SHP77 (cell line): ENCODE results near the gene PSMC3.

ENCODE experiments used
- DNase-seq, 2 experiments: peaks; one replicate each; lab custom pipeline; 2025; lab: John Stamatoyannopoulos, UW

PSMC3 gene

DNA sequence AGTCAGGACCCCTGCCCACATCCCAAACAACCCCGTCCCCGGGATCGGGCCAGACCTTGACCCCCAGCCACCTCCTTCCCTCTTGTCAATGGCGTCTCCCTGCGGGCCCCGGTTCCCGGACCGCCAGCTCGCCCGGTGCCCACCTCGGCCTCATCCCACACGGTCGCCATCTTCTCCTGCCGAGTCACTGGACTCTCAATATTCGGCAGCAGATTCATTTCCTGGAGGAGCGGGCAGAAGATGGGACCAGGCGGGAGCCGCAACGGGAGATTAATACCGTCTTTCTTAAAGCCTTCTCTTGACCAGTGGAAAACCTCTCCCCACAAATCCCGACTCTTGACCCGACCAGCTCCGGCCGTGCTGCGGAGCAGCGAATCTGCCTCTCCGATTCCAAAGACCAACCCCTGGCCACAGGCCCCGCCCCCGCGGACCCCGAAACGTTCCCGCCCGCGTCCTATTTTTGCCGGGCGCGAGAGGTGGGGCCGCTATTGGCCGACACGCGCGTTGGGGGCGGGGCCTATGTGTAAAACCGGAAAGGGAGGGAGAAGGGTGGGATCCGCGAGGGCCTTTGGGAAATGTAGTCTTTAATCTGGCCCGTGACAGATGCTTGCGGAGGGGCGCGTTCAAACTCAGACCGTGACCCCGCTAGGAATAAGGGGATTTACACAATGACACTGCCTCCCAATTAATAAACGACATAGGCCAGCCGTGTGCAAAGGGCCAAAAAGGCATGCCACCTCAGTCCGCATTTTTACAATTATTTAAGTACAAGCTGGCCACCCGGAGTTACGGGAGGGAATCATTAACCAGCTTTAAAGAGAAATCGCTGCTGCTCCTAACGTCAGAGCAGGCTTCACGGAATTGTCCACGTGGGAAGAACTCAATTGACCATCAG, at the start of gene PSMC3:
Gene PSMC3, minus strand, starts transcription at position 378 of the 895 bp plus-strand sequence. Its CDS starts 160 bp downstream, at position 218.
- peak; percentile 98 to 99 for DNase-seq

DNA sequence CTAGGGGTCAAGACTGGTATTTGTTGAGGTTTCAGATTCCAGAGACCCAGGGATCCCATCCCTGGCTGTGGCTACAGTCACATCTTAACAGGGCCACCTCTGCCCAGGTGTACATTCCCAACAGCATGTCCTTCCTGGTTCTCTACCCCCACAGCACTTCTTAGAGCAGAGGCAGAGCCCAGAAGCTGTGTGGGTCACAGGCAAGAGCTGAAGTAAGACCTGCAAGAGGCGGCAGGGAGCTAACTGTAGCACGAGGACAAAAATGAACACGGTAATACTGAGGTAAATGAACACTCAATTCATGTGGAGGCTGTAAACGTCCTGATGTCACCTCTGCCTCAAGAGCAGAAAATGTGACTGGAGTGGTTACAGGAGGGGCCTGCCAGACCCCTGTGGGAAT, 44.4 kb upstream of the PSMC3 start:
- no peak for DNase-seq

DNA sequence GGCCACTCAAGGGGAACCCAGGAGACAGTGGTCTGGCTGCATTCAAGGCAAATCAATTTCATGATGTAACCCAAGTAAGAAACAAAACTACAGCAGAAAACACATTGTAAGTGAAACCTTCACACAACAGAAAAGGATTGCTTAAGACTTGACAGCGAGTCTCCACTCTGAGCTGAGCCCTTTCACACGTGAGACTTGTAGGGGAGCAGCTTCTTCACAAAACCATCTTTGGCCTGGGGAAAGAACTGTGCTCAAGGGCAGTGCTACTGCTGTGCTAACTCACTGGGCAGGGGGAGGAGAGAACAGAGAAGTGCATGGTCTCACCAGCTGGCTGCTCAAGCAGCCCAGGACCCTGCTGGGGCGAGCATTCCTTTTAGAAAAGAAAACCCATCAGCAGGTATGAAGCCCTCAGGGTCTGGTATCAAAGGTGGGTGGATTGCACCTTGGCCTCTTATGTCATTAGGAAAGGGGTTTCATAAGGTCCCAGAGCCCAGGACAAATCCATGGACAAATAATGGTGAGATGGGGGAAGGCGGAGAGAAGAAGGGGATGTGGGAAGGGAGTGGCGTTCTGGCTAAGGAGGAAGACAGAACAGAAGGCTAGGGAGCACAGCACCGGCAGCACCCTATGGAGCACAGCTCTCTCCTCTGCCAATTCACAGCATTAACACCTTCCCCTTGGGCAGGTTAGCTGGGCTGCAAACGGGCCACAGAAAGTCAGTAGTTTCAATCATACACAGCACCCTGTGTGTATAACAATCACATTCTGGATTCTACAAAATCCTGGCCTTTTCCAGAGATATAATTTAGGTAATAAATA, 43.3 kb upstream of the PSMC3 start:
- DNase-seq: no peak

DNA sequence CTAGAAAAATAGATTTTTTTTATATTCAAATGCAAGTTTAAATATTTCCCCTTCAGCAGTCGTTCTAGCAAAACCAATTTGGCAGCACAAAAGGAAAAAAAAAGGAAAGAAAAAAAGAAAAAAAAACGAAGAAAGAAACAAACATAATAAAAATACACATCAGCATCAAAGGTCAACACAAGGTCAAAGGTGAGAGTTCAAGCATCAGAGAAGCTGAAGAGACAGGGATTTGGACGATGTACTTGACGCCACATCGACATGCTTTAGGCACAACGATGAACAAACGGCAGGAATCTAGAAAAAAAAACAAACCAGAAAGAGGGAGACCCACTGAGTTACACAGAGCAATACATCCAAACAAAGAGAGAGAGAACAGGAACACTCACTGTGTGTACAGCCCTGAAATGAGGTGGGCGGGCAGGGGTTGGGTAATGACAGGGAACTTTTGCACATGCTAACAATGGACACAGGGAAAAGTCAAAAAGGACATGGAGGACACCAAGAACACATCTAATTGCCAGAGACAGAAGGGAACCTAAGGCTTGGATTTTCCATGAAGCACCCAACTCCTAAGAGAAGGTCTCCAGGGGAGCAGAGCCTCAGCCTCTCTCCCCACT, 42.5 kb upstream of the PSMC3 start:
- no peak for DNase-seq

DNA sequence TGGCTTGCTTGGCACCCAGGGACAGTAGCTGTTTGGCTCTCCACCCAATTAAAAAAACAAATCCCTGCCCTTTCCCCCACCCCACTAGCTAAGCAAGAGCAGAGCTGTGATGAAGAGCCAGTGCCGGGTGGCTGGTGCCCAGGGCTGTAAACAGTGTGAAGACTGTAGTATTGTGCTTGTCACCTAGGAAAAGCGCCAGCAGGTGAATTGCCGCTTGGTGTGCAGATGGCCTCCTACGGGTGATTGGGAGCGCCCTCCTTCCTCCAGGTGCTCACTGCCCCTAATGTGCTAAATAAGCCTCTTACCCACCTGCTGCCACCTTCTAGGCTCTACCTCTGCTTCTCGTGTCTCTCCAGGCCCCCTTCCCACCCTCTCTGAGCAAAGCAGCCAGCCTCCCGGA, 41.1 kb upstream of the PSMC3 start:
- no peak for DNase-seq

DNA sequence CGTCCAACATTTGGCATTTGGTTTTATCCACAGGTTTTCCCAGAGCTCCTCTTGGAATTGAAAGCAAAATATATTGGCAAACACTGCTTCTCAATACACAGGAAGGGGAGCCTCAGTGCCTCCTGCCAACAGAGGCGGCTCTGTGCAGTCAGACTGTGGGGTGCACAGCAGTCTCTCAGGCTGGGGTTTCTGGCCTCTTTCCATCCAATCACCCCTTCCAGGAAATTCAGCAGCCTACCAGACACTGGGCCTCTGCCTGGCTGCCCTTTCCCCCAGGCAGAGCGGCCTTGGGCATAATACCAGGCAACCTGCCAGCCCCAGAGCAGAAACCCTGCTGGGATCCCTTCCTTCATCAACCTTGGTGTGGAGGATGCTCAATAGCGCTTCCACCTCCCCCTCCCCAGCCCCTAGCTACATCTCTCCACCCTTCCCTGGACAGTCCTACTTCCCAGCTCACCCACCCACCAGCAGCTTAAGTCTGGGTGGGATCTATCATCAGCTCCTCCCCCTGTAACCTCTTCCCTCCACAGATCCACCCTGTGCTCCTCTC, 40.5 kb upstream of the PSMC3 start:
- no peak for DNase-seq

DNA sequence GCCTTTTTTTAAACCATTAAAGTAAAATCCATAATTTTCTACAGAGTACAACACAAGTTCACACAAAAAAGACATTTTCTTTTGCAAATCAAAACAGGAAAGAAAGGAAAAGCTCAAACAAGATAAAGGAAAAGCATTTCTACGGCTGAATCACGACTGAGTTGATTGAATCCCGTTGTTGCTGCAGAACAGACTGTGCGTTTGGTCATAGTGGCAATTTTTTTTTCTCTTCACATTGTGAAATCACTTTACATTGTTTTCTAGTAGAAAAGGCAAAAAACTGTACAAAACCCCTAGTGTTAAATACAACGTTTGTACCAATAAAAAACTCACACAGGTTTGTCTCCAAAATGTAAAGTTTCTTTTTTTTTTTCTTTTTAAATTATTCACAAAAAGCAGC, 40.0 kb upstream of the PSMC3 start:
- no peak for DNase-seq

DNA sequence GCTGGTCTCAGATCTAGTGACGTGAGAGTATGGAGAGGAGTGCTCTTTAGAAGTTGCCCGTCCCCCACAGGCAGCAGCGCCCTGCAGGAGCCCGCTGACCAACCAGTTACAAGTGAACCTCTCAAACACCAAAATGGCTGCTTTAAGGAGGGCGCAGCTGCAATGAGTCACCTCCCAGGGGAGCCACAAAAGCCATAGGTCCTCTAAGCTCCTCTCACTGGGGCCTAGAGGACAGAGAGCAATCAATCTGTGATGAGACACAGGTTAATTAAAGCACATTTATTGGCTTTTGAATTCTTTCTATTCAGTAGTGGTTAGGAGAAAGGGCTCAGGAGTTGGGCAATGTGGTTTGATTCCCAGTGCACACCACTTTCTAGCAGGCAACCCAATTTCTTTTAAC, 38.2 kb upstream of the PSMC3 start:
- no peak for DNase-seq

DNA sequence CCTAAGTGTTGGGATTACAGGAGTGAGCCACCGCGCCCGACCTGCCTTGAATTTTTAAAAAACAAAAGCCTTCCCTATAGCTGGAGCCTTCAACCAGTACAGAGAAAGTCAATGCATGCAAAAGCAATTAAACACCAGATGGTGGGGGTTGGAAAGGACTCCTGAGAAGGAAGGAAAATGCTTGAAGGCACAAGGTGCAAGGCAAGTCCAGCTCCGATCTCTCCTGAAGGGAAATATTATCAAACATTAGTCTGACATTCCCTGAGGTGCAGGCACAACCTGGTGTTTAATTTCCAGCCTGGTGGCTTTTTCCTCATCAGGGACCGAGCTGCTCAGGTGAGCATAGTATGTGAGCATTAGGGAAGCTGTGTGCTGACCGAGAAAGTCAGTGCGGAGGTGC, 35.6 kb upstream of the PSMC3 start:
- no peak for DNase-seq

DNA sequence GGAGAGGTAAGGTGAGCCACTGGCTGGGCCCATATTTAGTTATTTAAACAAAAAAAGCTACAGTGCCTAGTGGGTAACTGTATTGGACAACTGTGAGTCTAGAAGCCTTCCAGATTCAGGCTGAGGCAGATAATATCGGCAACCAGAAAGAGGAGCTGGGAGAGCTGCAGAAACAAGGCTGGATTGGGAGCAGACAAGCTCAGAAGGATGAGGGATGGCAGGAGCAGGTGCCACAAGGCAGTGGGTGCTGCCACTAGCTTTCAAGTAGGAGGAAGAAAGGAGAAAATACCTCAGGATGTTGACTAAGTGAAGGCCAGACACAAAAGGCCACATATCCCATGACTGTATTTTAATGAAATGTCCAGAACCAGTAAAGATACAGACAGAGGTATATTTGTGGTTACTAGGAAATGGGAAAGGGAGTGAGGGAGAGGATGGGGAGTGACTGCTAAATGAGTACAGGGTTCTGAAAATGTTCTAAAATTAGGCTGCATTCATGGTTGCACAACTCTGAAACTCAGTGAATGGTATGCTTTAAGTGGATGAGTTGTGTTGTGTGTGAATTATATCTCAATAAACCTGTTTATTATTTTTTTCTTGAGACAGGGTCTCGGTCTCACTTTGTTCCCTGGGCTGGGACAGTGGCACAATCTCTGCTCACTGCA, 34.5 kb upstream of the PSMC3 start:
- no peak for DNase-seq

DNA sequence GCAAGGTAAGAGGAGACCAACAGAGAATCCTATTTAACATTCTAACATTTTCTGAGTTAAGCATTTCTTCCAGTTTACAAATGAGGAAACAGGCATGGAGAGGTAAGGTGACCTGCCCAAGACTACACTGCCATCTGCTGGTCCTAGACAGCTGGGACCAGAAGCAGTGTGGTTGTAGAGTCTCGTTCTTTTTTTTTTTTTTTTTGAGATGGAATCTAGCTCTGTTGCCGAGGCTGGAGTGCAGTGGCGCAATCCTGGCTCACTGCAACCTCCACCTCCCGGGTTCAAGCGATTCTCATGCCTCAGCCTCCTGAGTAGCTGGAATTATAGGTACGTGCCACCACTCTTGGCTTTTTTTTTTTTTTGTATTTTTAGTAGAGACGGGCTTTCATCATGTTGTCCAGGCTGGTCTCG, 28.0 kb upstream of the PSMC3 start:
- DNase-seq: peak; percentile 79 to 82

DNA sequence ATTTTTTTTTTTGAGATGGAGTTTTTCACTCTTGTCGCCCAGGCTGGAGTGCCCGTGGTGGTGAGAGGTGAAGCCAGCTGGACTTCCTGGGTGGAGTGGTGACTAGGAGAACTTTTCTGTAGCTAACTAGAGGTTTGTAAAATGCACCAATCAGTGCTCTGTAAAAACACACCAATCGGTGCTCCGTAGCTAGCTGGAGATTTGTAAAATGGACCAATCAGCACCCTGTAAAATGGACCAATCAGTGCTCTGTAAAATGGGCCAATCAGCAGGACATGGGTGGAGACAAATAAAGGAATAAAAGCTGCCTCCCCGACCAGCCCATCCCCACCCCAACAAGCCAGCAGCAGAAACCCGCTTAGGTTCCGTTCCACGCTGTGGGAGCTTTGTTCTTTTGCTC, 27.1 kb upstream of the PSMC3 start:
- no peak for DNase-seq

DNA sequence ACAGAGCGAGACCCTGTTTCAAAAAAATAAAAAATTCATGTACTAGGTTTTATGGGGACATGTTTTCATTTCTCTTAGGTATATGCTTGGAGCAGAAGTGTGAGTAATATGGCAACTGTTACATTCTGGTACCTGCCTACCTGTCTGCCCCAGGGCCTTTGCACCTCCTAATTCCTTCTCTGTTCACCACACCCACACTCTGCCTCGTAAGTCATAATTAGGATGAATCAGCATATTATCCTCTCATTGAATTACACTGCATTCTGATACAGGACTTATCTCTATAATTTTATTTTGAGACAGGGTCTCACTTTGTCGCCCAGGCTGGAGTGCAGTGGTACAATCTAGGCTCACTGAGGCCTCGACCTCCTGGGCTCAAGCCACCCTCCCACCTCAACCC, 25.8 kb upstream of the PSMC3 start:
- DNase-seq: no peak

DNA sequence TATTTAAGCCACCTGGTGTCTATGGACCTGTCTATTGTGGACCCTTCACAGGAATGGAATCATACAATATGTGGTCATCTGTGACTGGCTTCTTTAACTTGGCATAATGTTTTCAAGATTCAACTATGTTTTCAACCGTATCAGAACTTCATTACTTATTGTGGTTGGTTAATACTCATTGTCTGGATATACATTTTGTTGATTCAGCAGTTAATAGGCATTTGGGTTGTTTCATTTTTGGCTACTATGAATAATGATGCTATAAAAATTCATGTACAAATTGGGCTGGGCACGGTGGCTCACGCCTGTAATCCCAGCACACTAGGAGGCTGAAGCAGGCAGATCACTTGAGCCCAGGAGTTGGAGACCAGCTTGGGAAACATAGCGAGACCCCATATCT, 25.2 kb upstream of the PSMC3 start:
- DNase-seq: no peak

DNA sequence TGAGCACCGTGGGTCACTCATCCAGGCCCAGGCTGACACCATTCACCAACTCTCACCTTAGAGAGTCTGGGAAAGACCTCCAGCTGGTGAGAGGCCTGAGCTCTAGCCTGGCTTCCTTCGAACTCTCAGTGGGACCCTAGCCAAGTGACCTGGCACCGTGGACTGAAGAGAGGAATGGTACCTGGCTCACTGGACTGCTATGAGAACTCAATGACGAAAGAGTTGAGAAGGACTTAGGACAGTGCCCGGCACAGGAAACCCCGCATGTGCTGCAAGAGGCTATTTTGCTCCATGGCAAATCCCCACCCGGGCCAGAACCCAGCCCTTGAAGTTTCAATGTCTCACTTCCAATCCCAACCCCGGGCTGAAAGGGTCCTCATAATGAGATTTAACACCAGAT, 23.3 kb upstream of the PSMC3 start:
- no peak for DNase-seq

DNA sequence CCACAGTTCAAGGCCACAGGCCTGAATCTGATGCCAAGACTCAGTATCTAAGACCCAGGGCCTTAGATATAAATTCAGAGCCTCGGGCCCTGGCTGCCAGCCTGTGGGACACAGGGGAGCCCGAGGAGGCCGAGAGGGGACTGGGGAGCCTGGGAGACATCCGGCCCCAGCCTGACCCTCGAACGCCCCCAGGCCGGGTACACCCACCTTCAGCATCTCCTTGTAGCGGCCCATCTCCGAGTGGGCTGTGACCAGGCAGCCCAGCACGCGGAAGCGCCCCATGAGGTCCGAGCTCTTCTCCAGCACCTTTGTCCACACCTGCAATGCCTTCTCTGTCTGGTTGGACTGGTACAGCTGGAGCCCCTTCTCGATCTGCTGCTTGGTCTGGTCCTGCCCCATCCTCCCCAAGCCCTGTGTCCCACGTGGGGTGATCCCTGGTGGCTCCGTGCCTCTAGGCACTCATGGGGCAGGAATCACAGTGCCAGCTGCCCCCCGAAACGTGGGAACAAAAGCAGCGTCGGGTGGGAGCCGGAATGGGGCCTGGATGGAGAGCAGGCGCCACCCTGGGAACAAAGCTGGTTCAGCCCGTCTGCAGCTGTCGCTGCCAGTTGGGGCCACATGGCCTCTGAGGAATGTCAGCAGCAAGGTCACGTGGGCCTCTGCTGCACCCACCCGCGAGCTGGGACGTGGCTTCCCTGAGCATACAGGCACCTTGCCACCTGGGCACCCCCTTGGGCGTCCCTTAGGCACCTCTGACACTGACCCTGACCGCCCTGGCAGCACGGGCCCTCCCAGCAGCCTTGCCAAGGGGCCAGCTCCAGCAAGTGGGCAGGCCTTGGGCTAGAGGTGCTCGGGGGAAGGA, 22.6 kb upstream of the PSMC3 start, which contains the start of gene RAPSN:
Gene RAPSN, minus strand, starts transcription at position 571 of the 862 bp plus-strand sequence. Its CDS starts 172 bp downstream, at position 399.
- DNase-seq: no peak

DNA sequence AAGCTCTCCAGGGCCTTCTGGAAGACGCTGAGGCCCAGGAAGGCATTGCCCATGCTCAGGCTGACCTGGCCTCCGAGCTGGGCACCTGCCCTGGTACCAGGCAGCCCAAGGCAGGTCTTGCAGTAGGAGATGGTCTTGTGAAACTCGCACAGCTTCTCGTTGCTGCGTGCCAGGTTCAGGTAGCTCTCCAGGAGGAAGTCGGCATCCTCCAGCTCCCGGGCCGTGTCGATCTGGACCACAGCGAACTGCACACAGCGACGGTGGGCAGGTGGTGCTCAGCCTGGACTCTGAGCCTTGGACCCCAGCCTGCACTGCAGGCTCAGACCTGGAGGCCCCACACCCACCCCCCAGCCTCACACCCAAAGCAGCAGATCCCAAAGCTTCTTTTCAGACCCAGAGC, 21.7 kb upstream of the PSMC3 start:
- DNase-seq: no peak

DNA sequence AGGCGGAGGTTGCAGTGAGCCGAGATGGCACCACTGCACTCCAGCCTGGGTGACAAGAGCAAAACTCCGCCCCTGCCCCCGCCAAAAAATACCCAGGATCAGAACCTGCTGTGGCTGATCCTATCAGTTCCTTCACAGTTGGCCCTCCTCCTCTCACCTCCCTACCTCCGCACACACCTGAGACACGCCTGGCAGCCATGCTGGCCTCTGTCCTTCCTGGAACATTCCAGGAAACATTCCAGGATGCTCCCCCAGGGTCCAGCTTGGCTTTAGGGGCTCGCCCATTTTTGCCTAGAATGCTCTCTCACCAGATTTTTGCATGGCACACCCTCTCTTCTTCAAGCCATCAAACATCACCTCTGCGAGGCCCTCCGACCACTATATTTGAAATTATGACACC, 20.6 kb upstream of the PSMC3 start:
- DNase-seq: no peak

DNA sequence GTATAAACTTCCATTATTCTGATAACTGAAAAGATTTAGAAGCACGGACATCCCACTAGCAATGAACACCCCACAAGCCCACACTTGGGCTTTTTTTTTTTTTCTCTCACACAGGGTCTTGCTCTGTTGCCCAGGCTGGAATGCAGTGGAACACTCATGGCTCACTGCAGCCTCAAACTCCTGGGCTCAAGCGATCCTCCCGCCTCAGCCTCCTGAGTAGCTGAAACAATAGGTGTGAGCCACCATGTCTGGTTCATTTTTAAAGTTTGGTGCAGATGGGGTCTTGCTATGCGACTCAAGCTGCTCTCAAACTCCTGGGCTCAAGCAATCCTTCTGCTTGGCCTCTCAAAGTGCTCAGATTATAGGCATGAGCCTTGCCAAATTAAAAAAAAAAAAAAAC, 19.6 kb upstream of the PSMC3 start:
- no peak for DNase-seq

DNA sequence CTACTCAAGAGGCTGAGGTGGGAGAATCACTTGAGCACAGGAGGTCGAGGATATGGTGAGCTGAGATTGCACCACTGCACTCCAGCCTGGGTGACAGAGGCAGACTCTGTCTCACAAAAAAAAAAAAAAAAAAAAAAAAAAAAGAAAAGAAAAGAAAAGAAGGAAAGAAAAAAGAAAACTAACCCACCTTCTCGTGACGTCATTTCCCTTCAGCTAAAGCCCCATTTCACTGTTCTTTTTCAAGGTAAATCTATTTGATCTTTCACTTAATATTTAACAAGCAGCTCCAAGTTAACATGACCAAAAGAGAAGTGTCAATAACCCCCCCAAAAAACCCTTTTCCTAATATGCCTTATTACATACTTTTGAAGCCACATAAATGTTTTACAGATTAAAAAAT, 17.6 kb upstream of the PSMC3 start:
- DNase-seq: no peak
